NCI-H1930 (cell line): ENCODE data around the gene SYNE1.
"Not testable (repeated sequence)": the region's sequence is repeated elsewhere in the genome, so short reads cannot be mapped to it uniquely, and the experiment has no call there.

Experiments
- DNase-seq, 2 experiments: peaks; one replicate each; lab custom pipeline; 2025; lab: John Stamatoyannopoulos, UW

SYNE1 gene

GRCh38 chr6:152482289-152482688, 154.9 kb downstream of the SYNE1 start:
- no peak for DNase-seq

GRCh38 chr6:152478377-152479010, 158.7 kb downstream of the SYNE1 start:
- DNase-seq: no peak

GRCh38 chr6:152474354-152474753, 162.8 kb downstream of the SYNE1 start:
- DNase-seq: no peak

GRCh38 chr6:152472325-152472724, 164.8 kb downstream of the SYNE1 start:
- DNase-seq: no peak

GRCh38 chr6:152471456-152472265, 165.5 kb downstream of the SYNE1 start:
- DNase-seq: no peak

- DNase-seq: no peak
Measured at GRCh38 chr6:152463164-152463563, 174.0 kb downstream of the SYNE1 start.

DNA sequence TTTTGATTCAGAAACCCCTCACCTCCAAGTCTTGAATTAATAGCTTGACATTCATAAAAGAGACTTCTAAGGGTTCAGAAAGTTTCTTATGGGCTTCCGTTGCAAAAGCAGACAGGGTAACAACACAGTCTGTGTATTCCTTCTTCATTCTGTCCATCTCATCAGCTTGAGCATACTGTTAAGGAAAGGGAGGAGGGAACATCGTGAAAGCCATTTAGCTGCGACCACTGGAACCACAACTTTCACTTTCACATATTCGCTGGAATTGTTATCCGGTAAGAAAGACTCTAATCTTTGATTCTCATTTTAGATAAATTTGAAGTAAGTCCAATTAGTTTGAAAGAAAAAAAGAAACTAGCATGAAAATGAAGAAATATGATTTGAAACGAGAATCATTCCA, 174.4 kb downstream of the SYNE1 start:
- no peak for DNase-seq

GRCh38 chr6:152461556-152461955, 175.6 kb downstream of the SYNE1 start:
- DNase-seq: no peak

- DNase-seq: no peak
Measured at GRCh38 chr6:152458648-152459644, 178.2 kb downstream of the SYNE1 start.

- DNase-seq: no peak
Measured at GRCh38 chr6:152457949-152458624, 179.1 kb downstream of the SYNE1 start.

DNA sequence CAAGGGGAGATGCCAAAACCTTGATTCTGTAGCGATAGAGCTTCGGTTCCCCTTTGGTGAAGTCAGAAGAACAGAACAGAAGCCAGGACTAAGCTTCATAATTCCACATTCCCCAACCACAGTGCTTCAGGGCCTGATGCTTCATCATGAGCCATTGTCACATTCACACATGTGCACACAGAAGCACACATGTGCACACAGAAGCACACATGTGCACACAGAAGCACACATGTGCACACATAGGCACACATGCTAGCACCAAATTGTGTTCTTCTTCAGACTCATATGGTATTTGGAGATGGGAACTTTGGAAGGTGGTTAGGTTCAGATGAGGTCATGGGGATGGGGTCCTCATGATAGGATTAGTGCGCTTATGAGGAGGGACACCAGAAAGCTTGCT, 183.2 kb downstream of the SYNE1 start:
- DNase-seq: no peak

DNA sequence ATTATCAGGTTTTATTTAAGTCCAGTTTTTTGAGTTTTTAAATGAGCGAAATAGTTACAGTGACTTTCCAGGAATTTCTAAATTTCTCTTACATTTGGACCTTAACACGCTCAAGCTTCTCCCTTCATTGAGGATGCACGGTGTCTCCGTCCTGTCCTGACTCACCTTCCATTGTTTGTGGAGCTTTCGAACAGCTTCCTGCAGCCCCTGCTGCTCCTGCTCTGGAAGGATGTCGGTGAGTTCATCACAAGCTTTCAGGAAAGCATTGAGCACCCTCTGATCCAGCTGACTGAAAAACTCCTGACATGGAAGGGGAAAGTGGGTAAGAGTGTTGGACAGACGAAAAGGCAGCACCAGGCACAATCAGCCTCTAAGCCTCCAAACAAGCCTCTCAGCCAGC, 183.7 kb downstream of the SYNE1 start:
- no peak for DNase-seq

DNA sequence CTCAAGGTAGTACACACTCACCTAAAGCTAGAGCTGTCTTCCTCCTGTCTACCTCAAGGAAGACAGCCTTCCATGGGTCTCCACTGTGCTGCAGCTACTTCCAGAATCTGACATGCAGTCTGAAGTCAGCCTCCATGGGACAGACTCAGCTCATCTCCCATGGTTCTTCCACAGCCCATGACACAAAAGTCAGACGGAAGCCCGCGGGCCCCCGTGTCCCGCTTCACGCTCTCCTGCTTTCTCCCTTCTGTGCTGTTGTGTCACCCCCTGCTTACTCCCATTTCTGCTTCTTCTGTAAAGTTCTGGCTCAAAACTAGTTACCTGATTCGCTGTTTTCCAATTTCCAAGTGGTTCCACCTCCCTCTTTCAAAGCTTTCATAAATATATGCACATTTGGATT, 184.5 kb downstream of the SYNE1 start:
- no peak for DNase-seq

DNA sequence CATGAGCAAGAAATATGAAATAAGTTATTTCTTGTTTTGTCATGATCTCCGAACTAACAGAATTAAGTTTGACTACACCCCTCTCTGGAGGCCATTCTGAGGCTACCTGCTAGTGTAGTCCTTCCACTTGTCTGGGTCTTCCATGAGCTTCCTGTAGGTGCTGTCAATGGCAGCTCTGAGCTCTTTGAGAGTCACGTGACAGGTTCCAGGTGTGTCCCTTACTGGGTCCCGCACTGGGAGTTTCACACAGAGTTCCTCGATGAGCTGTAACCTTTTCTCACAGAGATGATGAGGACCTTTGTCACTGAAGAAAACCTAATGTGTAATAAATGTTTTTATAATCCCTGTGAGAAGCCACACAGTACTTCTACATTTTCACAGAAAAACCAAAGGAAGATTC, 186.6 kb downstream of the SYNE1 start:
- DNase-seq: no peak

- no peak for DNase-seq
Measured at GRCh38 chr6:152441902-152442301, 195.3 kb downstream of the SYNE1 start.

DNA sequence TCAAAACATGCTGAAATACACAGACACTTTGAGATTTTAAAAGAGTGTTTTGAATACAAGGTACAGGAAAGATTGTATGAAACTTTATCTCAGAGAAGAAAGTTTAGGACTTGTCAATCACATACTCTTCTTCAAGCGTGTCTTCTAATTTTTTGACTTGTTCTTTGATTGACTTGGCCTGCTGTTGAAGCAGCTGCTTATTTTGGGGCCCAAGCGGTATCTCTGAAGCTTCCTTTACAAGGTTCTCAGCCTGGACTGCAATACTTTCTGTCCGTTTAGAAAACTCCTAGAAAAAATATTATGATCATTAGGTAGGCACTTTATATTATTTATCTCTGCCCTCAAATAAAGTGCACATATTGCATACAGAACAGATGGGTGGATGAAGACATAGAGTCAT, 201.3 kb downstream of the SYNE1 start:
- no peak for DNase-seq

- no peak for DNase-seq
Measured at GRCh38 chr6:152432758-152433157, 204.4 kb downstream of the SYNE1 start.

DNA sequence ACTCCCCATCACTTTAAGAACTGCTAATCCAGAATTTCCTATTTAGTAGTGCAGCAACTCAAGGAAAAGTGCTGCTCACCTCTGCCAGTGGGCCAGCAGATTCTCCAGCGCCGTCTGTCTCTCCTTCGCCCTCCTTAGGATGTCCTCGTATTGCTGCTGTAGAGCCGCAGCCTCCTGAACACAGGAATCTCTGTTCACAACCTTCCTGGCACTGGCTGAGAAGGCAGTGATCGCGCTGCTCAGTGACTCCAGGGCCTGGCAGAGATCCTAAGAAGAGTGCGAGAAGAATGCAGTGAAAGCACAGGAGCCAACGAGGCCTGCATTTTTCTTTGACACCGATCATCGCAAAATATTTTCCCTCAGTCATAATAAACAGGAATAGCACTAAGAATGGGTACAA, 209.0 kb downstream of the SYNE1 start:
- no peak for DNase-seq

- DNase-seq: no peak
Measured at GRCh38 chr6:152426276-152426675, 210.9 kb downstream of the SYNE1 start.

DNA sequence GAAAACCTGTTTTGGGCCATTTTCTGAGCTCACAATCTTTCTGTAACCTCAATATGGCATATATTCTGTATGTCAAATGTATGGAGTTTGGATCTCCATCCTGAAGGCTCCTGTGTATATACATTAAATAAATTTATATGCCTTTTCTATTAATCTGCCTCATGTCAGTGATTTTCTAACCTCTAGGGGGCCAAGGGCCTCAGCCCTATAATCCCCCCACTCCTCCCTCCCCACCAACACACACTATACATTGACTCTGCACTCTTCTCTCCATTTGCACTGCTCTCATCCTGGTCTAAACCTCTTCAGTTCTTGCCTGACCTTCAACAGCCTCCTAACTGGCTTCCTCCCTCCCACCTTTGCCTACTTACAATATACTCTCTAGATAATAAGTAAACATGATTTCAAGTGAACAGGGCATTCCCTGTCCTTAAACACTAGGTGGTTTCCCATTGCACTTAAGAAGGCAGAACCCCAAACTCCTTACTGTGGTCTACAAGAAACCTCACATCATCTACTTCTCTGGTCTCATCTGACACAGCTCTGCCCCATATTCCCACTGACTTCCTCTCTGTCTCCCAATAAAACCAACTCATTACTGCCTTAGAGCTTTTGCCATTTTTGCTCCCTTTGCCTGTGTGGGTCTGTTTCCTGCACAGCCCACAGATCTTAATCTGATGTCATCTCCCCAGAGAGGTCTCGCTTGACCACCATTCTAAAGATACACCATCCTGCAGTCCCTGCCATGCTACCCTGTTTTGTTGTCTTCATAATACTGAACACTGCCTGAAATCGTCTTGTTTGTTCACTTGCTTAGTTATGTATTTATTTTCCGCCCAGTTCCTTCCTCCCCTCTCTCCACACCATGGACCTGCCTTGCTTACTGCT, 213.7 kb downstream of the SYNE1 start:
- no peak for DNase-seq

DNA sequence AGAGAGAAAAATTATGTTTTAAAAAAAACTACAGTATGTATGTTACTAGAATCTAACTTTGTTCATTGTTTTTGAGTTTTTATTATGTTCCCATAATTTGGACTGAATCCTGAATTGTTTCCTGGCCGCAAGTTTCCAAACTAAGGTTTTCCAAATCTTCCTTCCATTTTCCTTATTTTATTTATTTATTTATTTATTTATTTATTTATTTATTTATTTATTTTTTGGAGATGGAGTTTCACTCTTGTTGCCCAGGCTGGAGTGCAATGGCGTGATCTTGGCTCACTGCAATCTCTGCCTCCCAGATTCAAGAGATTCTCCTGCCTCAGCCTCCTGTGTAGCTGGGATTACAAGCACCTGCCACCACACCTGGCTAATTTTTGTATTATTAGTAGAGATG, 215.7 kb downstream of the SYNE1 start:
- not testable (repeated sequence) for DNase-seq
